HUES6 (cell line): ENCODE measurements around the gene SIRPD.

Source experiments
- H3K27ac ChIP-seq: 2 replicates; pipeline ENCODE4 v1.7.0; 2013; ENCODE audit warnings: low read depth, mild to moderate bottlenecking, low read length, inconsistent platforms
- H3K27me3 ChIP-seq: 2 replicates; pipeline ENCODE4 v1.6.1; 2013; ENCODE audit warnings: low read length; ENCODE audit not compliant: control insufficient read depth, insufficient read depth
- H3K36me3 ChIP-seq: 2 replicates; pipeline ENCODE4 v1.6.1; 2013; ENCODE audit warnings: low read length; ENCODE audit not compliant: control insufficient read depth, insufficient read depth
- H3K4me1 ChIP-seq: 2 replicates; pipeline ENCODE4 v1.6.1; 2013; ENCODE audit warnings: low read length; ENCODE audit not compliant: control insufficient read depth, insufficient read depth
- H3K4me3 ChIP-seq: 2 replicates; pipeline ENCODE4 v1.5.1; 2013; ENCODE audit warnings: low read depth, low read length
- H3K9ac ChIP-seq: one replicate; pipeline ENCODE4 v1.6.1; 2013; ENCODE audit warnings: mild to moderate bottlenecking, low read length
- H3K9me3 ChIP-seq: 2 replicates; pipeline ENCODE4 v1.6.1; 2013; ENCODE audit warnings: low read depth, low read length; ENCODE audit not compliant: control insufficient read depth, insufficient read depth

The SIRPD gene

GRCh38 chr20:1494436-1494835 lies 63.1 kb downstream of the SIRPD start:
- Histone ChIP-seq H3K4me3 (no peak overlapping the region), H3K9me3 (peaks cover 4% of the 10 kb centered on the region; the same call in 1 of the 2 replicates), H3K4me1 (no peaks in the 10 kb centered on the region), H3K27ac (no peak overlapping the region), H3K36me3 (no peaks in the 10 kb centered on the region), H3K27me3 (no peaks in the 10 kb centered on the region; the same call in 1 of the 2 replicates), H3K9ac (no peak overlapping the region)

- H3K9me3 ChIP-seq, result peaks cover 4% of the 10 kb centered on the region; the same call in 1 of the 2 replicates
- no peak overlapping the region for H3K27ac ChIP-seq
- H3K9ac ChIP-seq, result no peak overlapping the region
- H3K27me3 ChIP-seq, result no peaks in the 10 kb centered on the region; the same call in 1 of the 2 replicates
- H3K4me3 ChIP-seq, result no peak overlapping the region
- no peaks in the 10 kb centered on the region for H3K36me3 ChIP-seq
- H3K4me1 ChIP-seq, result no peaks in the 10 kb centered on the region
Observed at GRCh38 chr20:1493536-1493935, 64.0 kb downstream of the SIRPD start.

DNA sequence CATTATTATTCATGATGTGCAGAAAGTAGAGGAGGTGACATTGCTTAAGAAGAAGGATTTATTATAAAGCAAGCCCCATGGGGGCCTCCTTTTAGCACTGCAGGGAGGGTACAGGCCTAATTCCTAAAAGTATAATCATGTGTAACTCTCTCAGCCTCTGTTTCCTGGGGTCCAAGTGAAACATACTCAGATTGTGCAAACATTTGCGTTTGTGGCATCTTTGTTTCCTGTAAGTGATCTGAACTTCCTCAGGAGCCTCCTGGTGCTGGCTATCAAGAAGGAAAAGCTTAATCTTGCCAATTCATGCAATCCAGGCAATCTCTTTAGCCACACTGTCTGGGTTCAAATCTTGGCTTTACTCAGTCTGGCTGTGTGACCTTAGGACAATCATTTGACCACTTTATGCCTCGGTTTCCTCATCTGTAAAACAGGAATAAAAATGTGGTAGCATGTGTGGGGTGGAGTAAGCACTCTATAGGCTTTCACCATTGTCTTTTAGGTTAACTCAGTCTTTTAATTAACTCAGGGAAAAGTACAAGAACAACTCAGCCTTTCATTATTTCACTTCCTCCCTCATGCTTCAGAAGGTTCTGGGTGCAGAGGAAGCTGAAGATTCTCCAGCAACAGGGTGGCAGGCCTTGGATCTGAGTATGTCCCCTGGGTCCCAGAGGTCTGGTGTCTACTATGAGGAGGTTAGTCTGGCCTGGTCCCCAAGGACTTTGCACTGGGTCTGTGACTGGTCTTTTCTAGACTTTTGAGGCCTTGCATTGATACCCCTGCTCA lies 65.5 kb downstream of the SIRPD start:
- no peaks in the 10 kb centered on the region for H3K4me1 ChIP-seq
- peaks cover 4% of the 10 kb centered on the region; the same call in 1 of the 2 replicates for H3K9me3 ChIP-seq
- no peaks in the 10 kb centered on the region for H3K36me3 ChIP-seq
- no peak overlapping the region for H3K27ac ChIP-seq
- H3K4me3 ChIP-seq, result no peak overlapping the region
- no peaks in the 10 kb centered on the region; the same call in 1 of the 2 replicates for H3K27me3 ChIP-seq
- H3K9ac ChIP-seq, result no peak overlapping the region

DNA sequence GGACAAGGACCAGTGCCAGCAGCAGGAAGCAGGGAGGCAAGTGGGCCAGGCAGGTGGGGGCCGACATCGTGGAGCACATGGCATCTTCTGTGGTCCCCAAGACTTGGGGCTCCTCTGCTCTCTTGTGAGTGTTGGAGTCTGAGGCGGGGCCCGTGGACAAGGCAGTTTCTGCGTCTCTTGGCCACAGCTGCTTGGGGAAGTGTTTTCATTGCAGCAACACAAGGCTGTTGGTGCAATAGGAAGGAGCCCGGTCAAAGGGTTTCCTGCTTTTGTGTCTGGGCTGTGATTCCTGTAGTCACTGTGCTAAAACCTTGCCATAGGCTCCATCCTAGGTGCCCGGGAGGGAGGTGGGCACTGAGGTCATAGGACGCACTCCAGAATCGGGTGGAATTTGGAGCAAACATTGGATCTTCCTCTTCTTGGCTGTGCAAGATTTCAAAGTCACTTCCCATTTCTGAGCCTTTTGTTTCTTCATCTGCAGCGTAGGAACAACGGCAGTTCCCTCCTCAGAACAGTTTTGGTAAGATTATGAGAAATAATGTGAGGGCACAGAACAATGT lies 66.1 kb downstream of the SIRPD start, which contains the start of gene SIRPB2:
SIRPB2 (minus strand) TSS at position 140 of the 560 bp plus-strand sequence; CDS start at position 79, 61 bp downstream.
- no peaks in the 10 kb centered on the region for H3K4me1 ChIP-seq
- no peaks in the 10 kb centered on the region; the same call in 1 of the 2 replicates for H3K27me3 ChIP-seq
- no peak within 1 kb of the TSS for H3K9ac ChIP-seq
- H3K27ac ChIP-seq, result no peak within 1 kb of the TSS
- H3K36me3 ChIP-seq, result no peaks in the 10 kb centered on the region
- no peak within 1 kb of the TSS for H3K4me3 ChIP-seq
- H3K9me3 ChIP-seq, result peaks cover 4% of the 10 kb centered on the region; the same call in 1 of the 2 replicates

DNA sequence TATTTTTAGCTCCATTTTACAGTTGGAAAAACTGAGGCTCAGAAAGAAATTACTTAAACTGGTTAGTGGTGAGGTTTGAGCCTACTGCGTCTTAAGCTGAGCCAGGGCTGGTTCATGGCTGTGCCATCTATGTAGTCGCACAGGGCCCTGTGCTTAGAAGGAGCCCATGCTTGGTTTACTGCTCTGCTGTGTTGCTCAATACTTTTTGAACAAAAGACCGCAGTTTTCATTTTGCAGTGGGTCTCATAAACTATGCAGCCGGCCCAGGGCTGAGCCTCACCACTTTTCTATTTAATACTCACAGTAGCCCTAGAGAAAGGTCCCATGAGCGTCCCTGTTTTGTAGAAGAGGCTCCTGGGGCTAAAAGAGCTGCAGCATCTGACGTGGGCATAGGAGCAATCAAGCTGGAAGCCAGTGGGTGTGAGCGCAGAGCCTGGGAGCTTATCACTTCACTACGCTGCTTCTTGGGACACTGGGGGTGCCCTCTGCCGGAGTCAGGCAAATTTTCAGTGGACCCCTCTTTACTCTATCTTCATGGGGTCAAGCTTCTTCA lies 66.8 kb downstream of the SIRPD start:
- H3K4me1 ChIP-seq, result no peaks in the 10 kb centered on the region
- no peak overlapping the region for H3K27ac ChIP-seq
- no peaks in the 10 kb centered on the region; the same call in 1 of the 2 replicates for H3K27me3 ChIP-seq
- peaks cover 4% of the 10 kb centered on the region; the same call in 1 of the 2 replicates for H3K9me3 ChIP-seq
- H3K9ac ChIP-seq, result no peak overlapping the region
- H3K36me3 ChIP-seq, result no peaks in the 10 kb centered on the region
- H3K4me3 ChIP-seq, result no peak overlapping the region

GRCh38 chr20:1489764-1490436 lies 67.6 kb downstream of the SIRPD start:
- no peak overlapping the region for H3K27ac ChIP-seq
- H3K27me3 ChIP-seq, result no peaks in the 10 kb centered on the region; the same call in 1 of the 2 replicates
- no peaks in the 10 kb centered on the region for H3K36me3 ChIP-seq
- peaks cover 4% of the 10 kb centered on the region; the same call in 1 of the 2 replicates for H3K9me3 ChIP-seq
- H3K4me1 ChIP-seq, result no peaks in the 10 kb centered on the region
- no peak overlapping the region for H3K4me3 ChIP-seq
- H3K9ac ChIP-seq, result no peak overlapping the region

GRCh38 chr20:1489325-1489724 lies 68.2 kb downstream of the SIRPD start:
- Histone ChIP-seq H3K9ac (no peak overlapping the region), H3K36me3 (no peaks in the 10 kb centered on the region), H3K9me3 (peaks cover 4% of the 10 kb centered on the region; the same call in 1 of the 2 replicates)

GRCh38 chr20:1486566-1486965 lies 70.9 kb downstream of the SIRPD start:
- Histone ChIP-seq H3K9me3 (no peaks in the 10 kb centered on the region), H3K27ac (no peak overlapping the region), H3K9ac (no peak overlapping the region), H3K4me1 (no peaks in the 10 kb centered on the region), H3K4me3 (no peak overlapping the region), H3K27me3 (no peaks in the 10 kb centered on the region; the same call in 1 of the 2 replicates), H3K36me3 (no peaks in the 10 kb centered on the region)

More at GRCh38 chr20:1489325-1489724, 68.2 kb downstream of the SIRPD start:
- H3K4me3 ChIP-seq, result no peak overlapping the region
- no peak overlapping the region for H3K27ac ChIP-seq
- no peaks in the 10 kb centered on the region; the same call in 1 of the 2 replicates for H3K27me3 ChIP-seq
- H3K4me1 ChIP-seq, result no peaks in the 10 kb centered on the region

GRCh38 chr20:1484438-1485116 lies 72.9 kb downstream of the SIRPD start:
- no peaks in the 10 kb centered on the region for H3K4me1 ChIP-seq
- no peaks in the 10 kb centered on the region for H3K9me3 ChIP-seq
- no peak overlapping the region for H3K9ac ChIP-seq
- no peak overlapping the region for H3K4me3 ChIP-seq
- H3K27ac ChIP-seq, result no peak overlapping the region
- no peaks in the 10 kb centered on the region; the same call in 1 of the 2 replicates for H3K27me3 ChIP-seq
- H3K36me3 ChIP-seq, result no peaks in the 10 kb centered on the region
